Esophagus muscularis mucosa (tissue), 4 donors: Measurements from ENCODE around the gene SUPT3H. TPM values are rescaled to one million over a fixed set of nuclear protein-coding genes. Genes with fewer than 3 reads are reported as not detected.

Experiments
- DNase-seq: peaks from one replicate; pipeline ENCODE4 v3.0.0-alpha.2; 2017; ENCODE audit errors: extremely low spot score
- H3K27ac ChIP-seq, 4 donors: fragments of 200-600 bp; sonication (generic); replicated peaks in 1 of 4; 1 replicate in 3 of 4; 2 replicates in 1 of 4; pipeline ENCODE4 v1.5.1; 2016 to 2019; ENCODE audit warnings: mild to moderate bottlenecking in 1 of 4
- H3K27me3 ChIP-seq, 4 donors: fragments of 200-600 bp; sonication (generic); one replicate each; pipeline versions ENCODE4 v1.5.1 to v1.6.0; 2016 to 2019
- H3K36me3 ChIP-seq, 4 donors: fragments of 200-600 bp; sonication (generic); one replicate each; pipeline ENCODE4 v1.5.1; 2016 to 2019
- H3K4me1 ChIP-seq, 4 donors: fragments of 200-600 bp; sonication (generic); one replicate each; pipeline ENCODE4 v1.5.1; 2016 to 2019
- H3K4me3 ChIP-seq, 4 donors: fragments of 200-600 bp; sonication (generic); 1 replicate in 2 of 4; 2 replicates in 2 of 4; pipeline ENCODE4 v1.5.1; 2016 to 2019; ENCODE audit warnings: mild to moderate bottlenecking in 4 of 4, moderate library complexity in 1 of 4
- H3K9me3 ChIP-seq, 4 donors: fragments of 200-600 bp; sonication (generic); 1 replicate in 3 of 4; 2 replicates in 1 of 4; pipeline ENCODE4 v1.5.1; 2016 to 2019
- CTCF ChIP-seq, 3 experiments: fragments of 200-600 bp in 2 of 3; fragments of 450-650 bp in 1 of 3; sonication (generic) in 2 of 3; IDR thresholded peaks; one replicate each; pipeline ENCODE4 v1.5.1; 2017 to 2019; ENCODE audit warnings: antibody characterized with exemption in 3 of 3, mild to moderate bottlenecking in 2 of 3, moderate library complexity in 1 of 3
- EP300 ChIP-seq: sonication (generic); formaldehyde crosslinking; IDR thresholded peaks from one replicate; pipeline ENCODE4 v1.6.1; 2017; ENCODE audit warnings: antibody characterized with exemption
- POLR2A ChIP-seq: fragments of 450-650 bp; IDR thresholded peaks from one replicate; pipeline ENCODE4 v1.6.1; 2017; ENCODE audit warnings: antibody characterized with exemption, moderate library complexity, mild to moderate bottlenecking, low read depth
- POLR2AphosphoS5 ChIP-seq, 2 donors: sonication (generic); formaldehyde crosslinking; IDR thresholded peaks; one replicate each; pipeline ENCODE4 v1.6.1; 2017; ENCODE audit warnings: antibody characterized with exemption in 2 of 2
- whole genome bisulfite sequencing: methylation state at CpG from one replicate; pipeline ENCODE4 v1.1.5; 2018; 5-methylcytosine and 5-hydroxymethylcytosine counted together
- intact Hi-C: fragments of 100-400 bp; cut with DNase I; formaldehyde crosslinking; loops from one replicate; pipeline ENCODE4 v1.15.1; 2023
- total RNA-seq, 4 donors: library from RNA; depleted of rRNA; stranded (reverse); fragments of >200 nt; gene quantifications; one replicate each; pipeline versions ENCODE4 v1.1.0 to v1.2.1, GENCODE V29; 2016

The SUPT3H gene
- total RNA-seq, 4 donors from 2014 or later = 5.1 to 13.3 (median 9.9) TPM

GRCh38 chr6:45098256-45098655, 279.5 kb downstream of the SUPT3H start:
- H3K9me3 ChIP-seq = no peaks in the 10 kb centered on the region
- H3K36me3 ChIP-seq = no peaks in the 10 kb centered on the region
- H3K27me3 ChIP-seq = no peaks in the 10 kb centered on the region
- no peak overlapping the region for H3K27ac ChIP-seq
- WGBS = 94% methylated on average over 1 of the region's 1 CpG
- TF ChIP-seq POLR2A (no peak), EP300 (no peak), CTCF (IDR thresholded peaks at IDR 0.05) (no peak), POLR2AphosphoS5 (IDR thresholded peaks at IDR 0.05) (no peak)
- no peak overlapping the region for H3K4me3 ChIP-seq
- no peaks in the 10 kb centered on the region for H3K4me1 ChIP-seq
- DNase-seq = no peak
- intact Hi-C loops = no loop called here

- H3K27me3 ChIP-seq = no peaks in the 10 kb centered on the region
- no peak overlapping the region for H3K27ac ChIP-seq
- intact Hi-C loops = no loop called here
- no peak for DNase-seq
- H3K36me3 ChIP-seq = no peaks in the 10 kb centered on the region
- no peaks in the 10 kb centered on the region for H3K4me1 ChIP-seq
- 79% methylated on average over 4 of the region's 4 CpGs for WGBS
- no peak overlapping the region for H3K4me3 ChIP-seq
- no peak for TF ChIP-seq POLR2AphosphoS5 (IDR thresholded peaks at IDR 0.05)
- no peak for TF ChIP-seq POLR2A
- no peaks in the 10 kb centered on the region for H3K9me3 ChIP-seq
Observed at GRCh38 chr6:45094831-45095230, 282.9 kb downstream of the SUPT3H start.

GRCh38 chr6:45092135-45092534, 285.6 kb downstream of the SUPT3H start:
- intact Hi-C loops = no loop called here
- DNase-seq = no peak
- TF ChIP-seq POLR2A = no peak
- no peak overlapping the region for H3K4me3 ChIP-seq
- no peak overlapping the region for H3K27ac ChIP-seq
- H3K27me3 ChIP-seq = no peaks in the 10 kb centered on the region
- no peaks in the 10 kb centered on the region for H3K36me3 ChIP-seq
- no peaks in the 10 kb centered on the region for H3K9me3 ChIP-seq
- WGBS = 95% methylated on average over 3 of the region's 3 CpGs
- H3K4me1 ChIP-seq = no peaks in the 10 kb centered on the region

GRCh38 chr6:45086360-45087084, 291.2 kb downstream of the SUPT3H start:
- no peak overlapping the region for H3K4me3 ChIP-seq
- 86% methylated on average over 5 of the region's 5 CpGs for WGBS
- no peak for TF ChIP-seq POLR2AphosphoS5 (IDR thresholded peaks at IDR 0.05)
- TF ChIP-seq POLR2A = no peak
- H3K27ac ChIP-seq = no peak overlapping the region
- DNase-seq = no peak
- H3K4me1 ChIP-seq = no peaks in the 10 kb centered on the region
- intact Hi-C loops = no loop called here
- H3K36me3 ChIP-seq = no peaks in the 10 kb centered on the region
- H3K27me3 ChIP-seq = no peaks in the 10 kb centered on the region
- H3K9me3 ChIP-seq = no peaks in the 10 kb centered on the region

- H3K27ac ChIP-seq = no peak overlapping the region
- no peaks in the 10 kb centered on the region for H3K4me1 ChIP-seq
- peaks cover 0 to 3% (median under 1%) of the 10 kb centered on the region in 4 donors for H3K9me3 ChIP-seq
- TF ChIP-seq EP300 (no peak), CTCF (IDR thresholded peaks at IDR 0.05) (no peak), POLR2A (no peak), POLR2AphosphoS5 (IDR thresholded peaks at IDR 0.05) (no peak)
- intact Hi-C loops = no loop called here
- H3K4me3 ChIP-seq = no peak overlapping the region
- WGBS = 96% methylated on average over 3 of the region's 3 CpGs
- no peak for DNase-seq
- no peaks in the 10 kb centered on the region for H3K36me3 ChIP-seq
- H3K27me3 ChIP-seq = no peaks in the 10 kb centered on the region
Observed at GRCh38 chr6:45084257-45084656, 293.5 kb downstream of the SUPT3H start.

GRCh38 chr6:45082091-45082490, 295.6 kb downstream of the SUPT3H start:
- intact Hi-C loops = no loop called here
- H3K4me3 ChIP-seq = no peak overlapping the region
- TF ChIP-seq POLR2A = no peak
- TF ChIP-seq POLR2AphosphoS5 (IDR thresholded peaks at IDR 0.05) = no peak
- TF ChIP-seq EP300 = no peak
- no peak for TF ChIP-seq CTCF (IDR thresholded peaks at IDR 0.05)

More at GRCh38 chr6:45082091-45082490, 295.6 kb downstream of the SUPT3H start:
- no peaks in the 10 kb centered on the region for H3K27me3 ChIP-seq
- H3K27ac ChIP-seq = no peak overlapping the region
- H3K4me1 ChIP-seq = no peaks in the 10 kb centered on the region
- no peak for DNase-seq
- H3K36me3 ChIP-seq = no peaks in the 10 kb centered on the region
- H3K9me3 ChIP-seq = peaks cover 0 to 15% (median 12%) of the 10 kb centered on the region in 4 donors
- 89% methylated on average over 1 of the region's 1 CpG for WGBS
